K562 (cell line): ENCODE results near the gene PIEZO2. TPM values are rescaled to one million over a fixed set of nuclear protein-coding genes. Genes with fewer than 3 reads are reported as not detected.

Experiments
- ATAC-seq: fragments of 200-7000 bp; cut with Tn5 transposase; 3 replicates; pipeline ENCODE4 v1.9.1; 2020; ENCODE audit warnings: moderate library complexity
- BruUV-seq: library from RNA; stranded (reverse); fragments of 400-500 nt; replicated peaks from 2 replicates; lab custom pipeline; 2021; lab: Mats Ljungman, UMichigan
- CTCF ChIA-PET: fragments of 300-600 bp; formaldehyde crosslinking; extraction: SDS; loops from one replicate; lab custom pipeline; 2021; ENCODE audit warnings: low intra/inter-chr PET ratio; lab: Yijun Ruan, JAX
- POLR2A ChIA-PET: fragments of 300-600, 350-650 bp; sonication (Branson Sonifier 250); formaldehyde crosslinking; extraction: SDS; loops from one replicate; lab custom pipeline; 2021; ENCODE audit warnings: antibody characterized with exemption, inconsistent platforms; lab: Yijun Ruan, JAX
- DNase-seq, 4 experiments: peaks; one replicate each; pipeline versions ENCODE4 v3.0.0 to v3.0.0-alpha.2; 2011 to 2018; ENCODE audit warnings: low spot score in 3 of 4, mixed read lengths in 3 of 4; ENCODE audit errors: extremely low read depth in 1 of 4
- FAIRE-seq: peaks from 2 replicates; lab custom pipeline; 2011; peaks lifted over from hg19 to GRCh38; lab: Jason Lieb, UNC
- H2AFZ ChIP-seq: 2 replicates; pipeline ENCODE4 v1.6.0; 2011; ENCODE audit warnings: low read depth, low read length, control low read depth, inconsistent platforms
- H3K27ac ChIP-seq: fragments of 200-600 bp; 3 replicates; pipeline ENCODE4 v1.8.0; 2011; ENCODE audit warnings: low read depth, mild to moderate bottlenecking, control low read depth, inconsistent platforms, low read length, moderate library complexity, mixed read lengths; ENCODE audit errors: extremely low read depth
- H3K27me3 ChIP-seq, 2 experiments: fragments of 300-600 bp in 1 of 2; 2 replicates in 1 of 2; 3 replicates in 1 of 2; pipeline versions ENCODE4 v1.6.0 to v1.8.0; 2011; ENCODE audit warnings: inconsistent platforms in 2 of 2, low read length in 2 of 2, mild to moderate bottlenecking in 1 of 2, mixed read lengths in 1 of 2, moderate library complexity in 1 of 2; ENCODE audit not compliant: control insufficient read depth in 2 of 2, insufficient read depth in 2 of 2
- H3K36me3 ChIP-seq: fragments of 300-600 bp; 3 replicates; pipeline ENCODE4 v1.8.0; 2011; ENCODE audit warnings: mild to moderate bottlenecking, low read length, inconsistent platforms; ENCODE audit not compliant: control insufficient read depth, insufficient read depth
- H3K4me1 ChIP-seq, 2 experiments: fragments of 200-600 bp in 1 of 2; replicated peaks in 1 of 2; 2 replicates in 1 of 2; 3 replicates in 1 of 2; pipeline versions ENCODE4 v1.5.1 to v1.8.0; 2011; ENCODE audit warnings: inconsistent platforms in 2 of 2, low read length in 2 of 2, mild to moderate bottlenecking in 1 of 2, mixed read lengths in 1 of 2, moderate library complexity in 1 of 2; ENCODE audit not compliant: control insufficient read depth in 2 of 2, insufficient read depth in 2 of 2
- H3K4me2 ChIP-seq: 2 replicates; pipeline ENCODE4 v1.6.1; 2011; ENCODE audit warnings: low read length, control low read depth, inconsistent platforms, mixed read lengths; ENCODE audit not compliant: insufficient read depth
- H3K4me3 ChIP-seq: fragments of 200-600 bp; sonication (generic), shearing (Covaris generic); 2 replicates; pipeline ENCODE4 v1.5.1; 2016; ENCODE audit warnings: control low read depth, inconsistent platforms
- H3K79me2 ChIP-seq: fragments of 200-600 bp; 3 replicates; pipeline ENCODE4 v1.8.0; 2011; ENCODE audit warnings: low read length, inconsistent platforms; ENCODE audit not compliant: control insufficient read depth, insufficient read depth
- H3K9ac ChIP-seq, 2 experiments: 2 replicates each; pipeline versions ENCODE4 v1.6.0 to v1.6.1; 2011; ENCODE audit warnings: low read depth in 2 of 2, low read length in 2 of 2, control low read depth in 1 of 2, inconsistent platforms in 1 of 2, mild to moderate bottlenecking in 1 of 2, mixed read lengths in 1 of 2; ENCODE audit not compliant: insufficient read depth in 1 of 2
- H3K9me1 ChIP-seq: one replicate; pipeline ENCODE4 v1.6.0; 2011; ENCODE audit warnings: inconsistent platforms, mild to moderate bottlenecking, low read length, moderate library complexity; ENCODE audit not compliant: control insufficient read depth, insufficient read depth
- H3K9me3 ChIP-seq: replicated peaks from 2 replicates; pipeline ENCODE4 v1.5.1; 2011; ENCODE audit warnings: low read depth, low read length, inconsistent platforms; ENCODE audit not compliant: control insufficient read depth, insufficient read depth
- H4K20me1 ChIP-seq: replicated peaks from 2 replicates; pipeline ENCODE4 v1.6.1; 2011; ENCODE audit warnings: low read length, inconsistent platforms, mixed read lengths; ENCODE audit not compliant: control insufficient read depth, insufficient read depth
- ARNT ChIP-seq, 2 experiments: fragments of 450-650 bp; IDR thresholded peaks; 2 replicates each; pipeline ENCODE4 v1.6.1; 2016; ENCODE audit warnings: mild to moderate bottlenecking in 1 of 2
- FOXA1 ChIP-seq: fragments of 450-650 bp; IDR thresholded peaks from 2 replicates; pipeline ENCODE4 v1.6.1; 2016; ENCODE audit warnings: mild to moderate bottlenecking, borderline replicate concordance
- GTF2F1 ChIP-seq: IDR thresholded peaks from 2 replicates; pipeline ENCODE4 v1.6.1; 2011; ENCODE audit warnings: low read depth, low read length, improper control_type of control experiment
- MXI1 ChIP-seq: IDR thresholded peaks from 2 replicates; pipeline ENCODE4 v1.6.1; 2011; ENCODE audit warnings: low read depth, mild to moderate bottlenecking, improper control_type of control experiment, low read length
- PCBP1 ChIP-seq: fragments of 200-400 bp; formaldehyde crosslinking; IDR thresholded peaks from 2 replicates; pipeline ENCODE4 v1.6.1; 2018; ENCODE audit warnings: mild to moderate bottlenecking, low read depth, low read length; ENCODE audit not compliant: poor library complexity, severe bottlenecking
- POLR2B ChIP-seq: fragments of 450-650 bp; IDR thresholded peaks from 2 replicates; pipeline ENCODE4 v1.6.1; 2018; ENCODE audit warnings: low read depth; ENCODE audit not compliant: partially characterized antibody
- RBM25 ChIP-seq: fragments of 200-400 bp; formaldehyde crosslinking; IDR thresholded peaks from 2 replicates; pipeline ENCODE4 v1.6.1; 2018; ENCODE audit warnings: low read length, low read depth, moderate library complexity; ENCODE audit not compliant: severe bottlenecking
- RFX1 ChIP-seq: fragments of 450-650 bp; IDR thresholded peaks from 2 replicates; pipeline ENCODE4 v1.6.1; 2016; ENCODE audit warnings: mild to moderate bottlenecking, moderate library complexity
- SNIP1 ChIP-seq: fragments of 450-650 bp; IDR thresholded peaks from 2 replicates; pipeline ENCODE4 v1.7.1; 2017; ENCODE audit warnings: low read depth, mild to moderate bottlenecking
- SP1 ChIP-seq: sonication (generic); formaldehyde crosslinking; IDR thresholded peaks from 2 replicates; pipeline ENCODE4 v1.8.1; 2022; ENCODE audit warnings: mild to moderate bottlenecking, missing genetic modification reagents
- TCF7L2 ChIP-seq: fragments of 150-350 bp; IDR thresholded peaks from 2 replicates; pipeline ENCODE4 v1.6.1; 2016; ENCODE audit warnings: low read depth, mild to moderate bottlenecking, low read length, moderate library complexity
- ZNF174 ChIP-seq: fragments of 250-450 bp; sonication (Bioruptor Pico); IDR thresholded peaks from 2 replicates; pipeline ENCODE4 v1.4.0; 2020; ENCODE audit warnings: mild to moderate bottlenecking
- ZNF41 ChIP-seq: fragments of 250-450 bp; sonication (Bioruptor Pico); conservative IDR thresholded peaks from 2 replicates; pipeline ENCODE4 v1.4.0; 2020; ENCODE audit warnings: mild to moderate bottlenecking
- WGBS: fragments of 100-300 bp; shearing (Covaris generic); methylation state at CpG from one replicate; pipeline ENCODE4 v1.1.6; 2016; ENCODE audit warnings: low coverage, mixed read lengths; ENCODE audit not compliant: insufficient coverage; ENCODE audit errors: missing lambda C conversion rate; 5-methylcytosine and 5-hydroxymethylcytosine counted together
- in situ Hi-C: fragments of 300-500 bp; cut with MboI; formaldehyde crosslinking; loops from 4 replicates; pipeline ENCODE4 v1.15.0; 2018; ENCODE audit warnings: inconsistent platforms, mixed read lengths
- intact Hi-C: fragments of 100-400 bp; cut with micrococcal nuclease; formaldehyde crosslinking; loops from 2 replicates; pipeline ENCODE4 v1.14.2; 2022
- polyA plus RNA-seq, 8 experiments: library from polyadenylated mRNA; depleted of rRNA in 4 of 8; stranded (reverse) in 5 of 8; unstranded in 3 of 8; fragments of >200 nt; fragmentation: Nextera tagmentation in 2 of 8; fragmentation: Illumina TruSeq in 1 of 8; extraction: Ambion mirVana in 2 of 8; extraction: Trizol in 1 of 8; gene quantifications; 2 replicates each; pipeline versions ENCODE4 v1.2.1 to v1.2.3, GENCODE V29; 2011 to 2014; ENCODE audit warnings: inconsistent platforms in 1 of 8, missing spikeins in 1 of 8
- total RNA-seq, 7 experiments: library from RNA; depleted of rRNA in 6 of 7; stranded (reverse); fragments of >200 nt in 6 of 7; fragmentation: Illumina TruSeq in 2 of 7; extraction: Trizol in 2 of 7; gene quantifications; 2 replicates each; pipeline versions ENCODE4 v1.2.1 to v1.2.3, GENCODE V29; 2011 to 2021; ENCODE audit warnings: low replicate concordance in 1 of 7
- TF ChIP-seq, protein P1 (sequence below): fragments of 250-450 bp; sonication (Bioruptor Pico); IDR thresholded peaks from 2 replicates; pipeline ENCODE4 v1.4.0; 2020; ENCODE audit warnings: mild to moderate bottlenecking
- TF ChIP-seq, protein P2 (sequence below): fragments of 450-650 bp; IDR thresholded peaks from 2 replicates; pipeline ENCODE4 v1.6.1; 2017; ENCODE audit warnings: antibody characterized with exemption, mild to moderate bottlenecking
- TF ChIP-seq, protein P3 (sequence below): fragments of 250-450 bp; sonication (Bioruptor Pico); IDR thresholded peaks from 2 replicates; pipeline ENCODE4 v1.5.0; 2021

PIEZO2 gene
- total and polyA plus RNA-seq, 9 of the 15 experiments (the other 6 are each of a cell fraction or from before 2014, with no cell fraction given), result 0.54 to 4.1 (median 2.0) TPM

DNA sequence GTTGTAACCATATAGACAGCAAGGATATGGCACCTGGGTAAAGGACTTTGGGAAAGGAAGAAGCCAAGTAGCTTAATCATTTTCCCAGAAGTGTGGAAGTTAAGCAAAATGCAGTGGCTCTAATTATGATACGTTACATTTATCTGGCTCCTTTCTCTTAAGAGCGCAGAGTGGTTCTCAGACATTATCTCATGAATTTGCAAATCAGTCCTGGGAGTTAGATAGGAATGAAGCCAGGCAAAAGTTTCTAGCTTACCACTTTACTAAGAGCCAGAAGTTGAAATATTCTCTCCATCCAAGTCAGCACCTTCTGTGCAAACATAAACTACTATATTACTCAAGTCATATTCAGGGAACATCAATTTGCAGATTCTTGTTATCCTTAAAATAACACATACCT is 10.9 kb upstream of the PIEZO2 start (continued):
- TF ChIP-seq GTF2F1, result no peak
- TF ChIP-seq, all 486 proteins: peak for 0

DNA sequence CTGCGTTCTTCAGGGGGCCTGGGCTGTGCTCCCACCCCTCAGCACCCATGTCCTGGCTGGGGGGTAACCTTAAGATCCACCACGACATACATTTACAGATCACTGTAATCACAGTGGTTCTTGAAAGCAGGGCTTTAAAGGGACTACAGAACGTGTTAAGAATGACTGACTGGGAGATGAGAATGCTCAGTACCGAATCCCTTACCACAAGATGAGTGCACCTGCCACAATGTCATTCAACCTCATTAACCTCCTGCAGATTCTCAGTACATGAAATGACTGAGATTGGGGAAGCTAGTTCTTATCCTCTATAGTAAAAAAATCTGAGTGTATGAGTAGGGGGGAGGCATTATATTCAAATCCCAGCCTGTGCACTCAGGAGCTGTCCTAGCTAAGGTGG is 10.5 kb upstream of the PIEZO2 start:
- intact Hi-C loops, result no loop called here
- ChIA-PET CTCF (no interaction called here), POLR2A (no interaction called here)
- Histone ChIP-seq H3K9ac (no peak overlapping the region), H2AFZ (no peak overlapping the region), H3K9me1 (no peaks in the 10 kb centered on the region), H3K4me2 (no peak overlapping the region), H3K36me3 (no peaks in the 10 kb centered on the region), H3K79me2 (no peaks in the 10 kb centered on the region), H3K4me3 (no peak overlapping the region), H3K4me1 (peaks cover 0 to 3% of the 10 kb centered on the region in 2 experiments; a peak in 1 of 5 replicates), H3K9me3 (no peaks in the 10 kb centered on the region), H3K27ac (no peak overlapping the region), H4K20me1 (no peaks in the 10 kb centered on the region), H3K27me3 (peaks cover 0 to 6% of the 10 kb centered on the region in 2 experiments; a peak in 2 of 5 replicates)
- no TSS peak for BruUV-seq
- in situ Hi-C loops, result no loop called here
- FAIRE-seq (no peak), ATAC-seq (no peak), DNase-seq (no peak)
- 6% methylated on average over 4 of the region's 4 CpGs for WGBS
- TF ChIP-seq TCF7L2 (no peak), MXI1 (no peak), RFX1 (no peak), ARNT (IDR thresholded peaks at IDR 0.05) (no peak), SNIP1 (no peak), RBM25 (no peak), PCBP1 (no peak), ZNF41 (CRISPR knock-in tag) (no peak), ZNF174 (no peak), POLR2B (no peak), FOXA1 (no peak), SP1 (CRISPR knock-in tag) (no peak)
- TF ChIP-seq, protein P1, sequence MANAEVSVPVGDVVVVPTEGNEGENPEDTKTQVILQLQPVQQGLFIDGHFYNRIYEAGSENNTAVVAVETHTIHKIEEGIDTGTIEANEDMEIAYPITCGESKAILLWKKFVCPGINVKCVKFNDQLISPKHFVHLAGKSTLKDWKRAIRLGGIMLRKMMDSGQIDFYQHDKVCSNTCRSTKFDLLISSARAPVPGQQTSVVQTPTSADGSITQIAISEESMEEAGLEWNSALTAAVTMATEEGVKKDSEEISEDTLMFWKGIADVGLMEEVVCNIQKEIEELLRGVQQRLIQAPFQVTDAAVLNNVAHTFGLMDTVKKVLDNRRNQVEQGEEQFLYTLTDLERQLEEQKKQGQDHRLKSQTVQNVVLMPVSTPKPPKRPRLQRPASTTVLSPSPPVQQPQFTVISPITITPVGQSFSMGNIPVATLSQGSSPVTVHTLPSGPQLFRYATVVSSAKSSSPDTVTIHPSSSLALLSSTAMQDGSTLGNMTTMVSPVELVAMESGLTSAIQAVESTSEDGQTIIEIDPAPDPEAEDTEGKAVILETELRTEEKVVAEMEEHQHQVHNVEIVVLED (CRISPR knock-in tag), result no peak
- TF ChIP-seq, protein P2, sequence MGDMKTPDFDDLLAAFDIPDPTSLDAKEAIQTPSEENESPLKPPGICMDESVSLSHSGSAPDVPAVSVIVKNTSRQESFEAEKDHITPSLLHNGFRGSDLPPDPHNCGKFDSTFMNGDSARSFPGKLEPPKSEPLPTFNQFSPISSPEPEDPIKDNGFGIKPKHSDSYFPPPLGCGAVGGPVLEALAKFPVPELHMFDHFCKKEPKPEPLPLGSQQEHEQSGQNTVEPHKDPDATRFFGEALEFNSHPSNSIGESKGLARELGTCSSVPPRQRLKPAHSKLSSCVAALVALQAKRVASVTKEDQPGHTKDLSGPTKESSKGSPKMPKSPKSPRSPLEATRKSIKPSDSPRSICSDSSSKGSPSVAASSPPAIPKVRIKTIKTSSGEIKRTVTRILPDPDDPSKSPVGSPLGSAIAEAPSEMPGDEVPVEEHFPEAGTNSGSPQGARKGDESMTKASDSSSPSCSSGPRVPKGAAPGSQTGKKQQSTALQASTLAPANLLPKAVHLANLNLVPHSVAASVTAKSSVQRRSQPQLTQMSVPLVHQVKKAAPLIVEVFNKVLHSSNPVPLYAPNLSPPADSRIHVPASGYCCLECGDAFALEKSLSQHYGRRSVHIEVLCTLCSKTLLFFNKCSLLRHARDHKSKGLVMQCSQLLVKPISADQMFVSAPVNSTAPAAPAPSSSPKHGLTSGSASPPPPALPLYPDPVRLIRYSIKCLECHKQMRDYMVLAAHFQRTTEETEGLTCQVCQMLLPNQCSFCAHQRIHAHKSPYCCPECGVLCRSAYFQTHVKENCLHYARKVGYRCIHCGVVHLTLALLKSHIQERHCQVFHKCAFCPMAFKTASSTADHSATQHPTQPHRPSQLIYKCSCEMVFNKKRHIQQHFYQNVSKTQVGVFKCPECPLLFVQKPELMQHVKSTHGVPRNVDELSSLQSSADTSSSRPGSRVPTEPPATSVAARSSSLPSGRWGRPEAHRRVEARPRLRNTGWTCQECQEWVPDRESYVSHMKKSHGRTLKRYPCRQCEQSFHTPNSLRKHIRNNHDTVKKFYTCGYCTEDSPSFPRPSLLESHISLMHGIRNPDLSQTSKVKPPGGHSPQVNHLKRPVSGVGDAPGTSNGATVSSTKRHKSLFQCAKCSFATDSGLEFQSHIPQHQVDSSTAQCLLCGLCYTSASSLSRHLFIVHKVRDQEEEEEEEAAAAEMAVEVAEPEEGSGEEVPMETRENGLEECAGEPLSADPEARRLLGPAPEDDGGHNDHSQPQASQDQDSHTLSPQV, result no peak
- TF ChIP-seq, protein P3, sequence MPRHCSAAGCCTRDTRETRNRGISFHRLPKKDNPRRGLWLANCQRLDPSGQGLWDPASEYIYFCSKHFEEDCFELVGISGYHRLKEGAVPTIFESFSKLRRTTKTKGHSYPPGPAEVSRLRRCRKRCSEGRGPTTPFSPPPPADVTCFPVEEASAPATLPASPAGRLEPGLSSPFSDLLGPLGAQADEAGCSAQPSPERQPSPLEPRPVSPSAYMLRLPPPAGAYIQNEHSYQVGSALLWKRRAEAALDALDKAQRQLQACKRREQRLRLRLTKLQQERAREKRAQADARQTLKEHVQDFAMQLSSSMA (CRISPR knock-in tag), result no peak
